Stimulated activated CD8-positive, alpha-beta memory T cell treated with anti-CD3 and anti-CD28 coated beads, Interleukin-4, amount 100 ng/mL, for 1 hour (primary cell): ENCODE results near the gene ONECUT1.

Experiments used
- DNase-seq, 2 donors: peaks; one replicate each; pipeline ENCODE4 v3.0.0-alpha.2; 2020; ENCODE audit warnings: low read depth in 2 of 2, low spot score in 1 of 2

Gene ONECUT1

DNA sequence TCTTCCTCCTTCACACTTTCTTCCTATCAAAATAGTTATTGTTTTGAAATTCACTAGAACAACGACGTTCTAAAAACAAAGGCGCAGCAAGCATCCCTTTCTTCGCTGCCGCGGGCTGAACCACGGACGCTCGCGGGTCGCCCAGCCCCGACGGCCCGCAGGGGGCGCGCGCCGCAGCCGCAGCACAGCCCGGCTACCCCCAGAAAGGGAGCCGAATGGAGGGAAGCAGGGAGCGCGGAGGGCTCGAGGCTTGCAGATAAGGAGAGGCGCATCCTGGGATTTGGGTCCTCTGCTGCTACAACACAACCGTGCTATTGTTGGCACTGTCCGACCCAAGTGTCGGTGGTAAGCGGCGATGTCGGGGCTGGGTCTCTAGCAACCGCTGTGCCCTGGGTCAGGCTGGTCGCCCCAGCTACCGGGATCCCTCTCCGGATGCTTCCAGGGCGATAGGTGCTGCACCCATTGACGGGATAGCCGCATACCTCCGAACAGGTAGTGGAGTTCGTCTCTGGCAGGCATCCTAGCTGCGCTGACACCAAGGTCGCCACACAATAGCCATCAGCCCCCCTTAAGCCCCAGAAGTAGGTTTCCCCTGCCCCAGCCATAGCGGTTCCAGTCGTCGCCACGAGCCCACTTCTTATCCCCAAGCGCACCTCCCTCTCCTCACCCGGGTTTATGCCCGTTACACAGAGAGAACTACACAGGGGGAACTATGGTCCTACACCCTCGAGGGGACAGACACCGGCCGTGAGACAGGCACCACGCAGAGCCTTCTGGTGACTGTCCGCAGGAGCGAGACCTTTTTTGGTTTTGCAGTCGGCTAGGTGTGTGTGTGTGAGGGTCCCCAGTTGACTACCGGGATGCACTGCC is 6.0 kb downstream of the ONECUT1 start:
- DNase-seq, result no peak

GRCh38 chr15:52783191-52783829 is 6.8 kb downstream of the ONECUT1 start:
- no peak for DNase-seq

DNA sequence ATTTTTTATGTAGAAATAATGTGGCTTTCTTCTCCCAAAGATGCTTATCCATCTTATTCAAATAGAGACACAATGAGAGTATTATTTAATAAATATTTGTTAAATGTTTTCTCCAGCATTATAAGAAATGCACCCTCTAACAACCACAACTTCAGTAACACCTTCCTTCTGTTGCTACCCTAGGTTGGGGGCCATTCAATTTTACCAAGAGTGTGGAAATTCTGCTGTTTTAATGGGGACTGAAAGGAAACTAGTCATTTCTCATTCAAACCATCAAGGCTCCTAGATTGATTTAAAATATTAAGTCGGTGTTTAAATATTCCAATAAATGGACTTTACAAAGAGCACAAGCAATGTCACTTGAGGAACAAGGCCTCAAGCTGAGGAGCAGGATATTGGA is 7.6 kb downstream of the ONECUT1 start:
- no peak for DNase-seq

DNA sequence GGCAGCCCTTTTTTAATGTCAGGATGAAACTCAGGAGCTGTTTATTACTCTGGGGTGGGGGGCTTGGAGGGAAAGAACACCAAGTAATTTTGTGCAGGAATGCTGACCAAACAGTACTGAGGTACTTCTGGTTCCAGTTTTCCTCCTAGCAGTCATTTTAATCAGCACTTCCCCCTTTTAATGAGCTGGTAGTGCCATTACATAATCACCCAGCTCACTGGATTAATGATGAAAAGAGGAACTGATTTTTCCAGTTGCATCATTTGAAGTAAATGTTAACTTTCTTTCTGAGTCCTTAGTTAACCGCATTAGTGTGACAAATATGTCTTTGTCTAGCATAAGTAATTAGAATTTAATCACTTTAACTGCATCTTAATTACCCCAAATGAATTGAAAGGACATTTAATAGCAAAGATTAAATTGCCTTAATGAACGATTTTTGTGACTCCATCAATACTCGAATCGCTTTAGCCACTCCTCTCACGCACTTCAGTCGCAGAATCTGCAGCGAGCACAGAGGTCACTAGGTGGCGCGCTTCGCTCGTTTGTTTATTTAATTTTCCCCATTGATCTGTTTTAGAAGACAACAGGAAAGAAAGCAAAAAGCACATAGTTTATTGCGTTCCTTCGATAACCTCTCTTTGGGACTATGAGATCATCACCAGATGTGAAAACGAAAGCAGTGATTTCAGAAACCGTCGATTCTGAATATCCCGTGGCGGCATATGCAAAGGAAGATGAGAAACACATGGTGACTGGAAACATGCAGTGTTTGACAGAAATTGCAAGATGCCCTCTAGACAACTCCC is 9.8 kb downstream of the ONECUT1 start:
- peak in 1 of 2 donors; percentile 21 for DNase-seq

- DNase-seq, result no peak
Observed at GRCh38 chr15:52778457-52778856, 11.7 kb downstream of the ONECUT1 start.

DNA sequence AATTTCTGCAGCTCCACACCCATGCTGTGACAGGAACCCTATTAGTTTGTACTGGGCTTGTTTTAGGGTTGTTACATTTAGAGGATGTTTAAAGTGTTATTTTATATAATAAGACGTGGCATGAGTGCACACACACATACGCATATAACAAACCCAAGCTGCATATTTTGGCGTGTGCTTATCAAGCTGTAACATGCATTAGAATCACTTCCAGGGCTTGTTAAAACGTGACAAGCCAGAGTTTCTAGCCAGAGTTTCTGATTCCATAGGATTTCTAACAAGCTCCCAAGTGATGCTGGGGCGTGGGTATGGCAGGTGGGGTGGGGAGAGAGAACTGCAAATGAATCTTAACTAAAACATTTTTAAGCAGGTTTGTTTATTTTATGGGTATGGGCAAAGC is 17.4 kb downstream of the ONECUT1 start:
- no peak for DNase-seq

DNA sequence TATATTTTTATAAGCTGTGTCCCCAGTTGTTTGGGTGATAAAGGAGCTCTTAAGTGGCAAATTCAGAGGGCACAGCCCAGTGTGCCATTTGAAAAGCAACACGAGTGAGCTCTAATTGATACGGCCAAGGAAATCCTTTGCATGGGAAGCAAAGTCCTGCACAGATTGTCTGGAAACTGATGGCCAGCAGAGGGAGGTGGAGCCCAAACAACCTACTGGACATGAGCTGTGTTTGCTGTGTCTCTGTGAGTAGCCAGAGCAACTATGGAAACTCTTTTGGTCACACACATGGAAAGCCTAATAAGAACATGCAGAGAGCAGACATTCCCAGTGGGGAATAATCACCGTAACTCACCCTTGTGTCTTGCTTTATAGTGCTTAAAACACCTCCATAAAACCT is 24.4 kb downstream of the ONECUT1 start:
- DNase-seq, result no peak

DNA sequence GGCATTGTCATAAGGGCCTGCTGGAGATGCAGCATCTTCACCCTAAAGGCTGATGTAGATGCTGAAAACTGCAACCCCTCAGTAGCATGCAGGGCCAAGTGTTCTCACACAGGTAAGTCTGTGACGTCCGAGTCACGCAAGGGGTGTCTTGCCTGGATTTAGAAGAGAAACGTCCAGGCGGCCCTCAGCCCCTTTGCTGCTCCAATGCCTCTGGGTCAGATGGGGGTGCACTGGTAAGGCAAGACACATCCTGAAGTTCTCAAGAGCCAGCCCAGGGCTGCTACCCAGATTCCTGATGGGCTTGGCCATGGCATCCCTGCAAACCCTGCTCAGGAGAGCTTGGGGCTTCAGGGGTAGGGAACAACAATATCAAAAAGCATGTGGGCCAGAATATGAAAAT is 25.4 kb downstream of the ONECUT1 start:
- DNase-seq, result no peak

GRCh38 chr15:52762621-52763020 is 27.5 kb downstream of the ONECUT1 start:
- DNase-seq, result no peak

GRCh38 chr15:52760562-52760961 is 29.6 kb downstream of the ONECUT1 start:
- no peak for DNase-seq

DNA sequence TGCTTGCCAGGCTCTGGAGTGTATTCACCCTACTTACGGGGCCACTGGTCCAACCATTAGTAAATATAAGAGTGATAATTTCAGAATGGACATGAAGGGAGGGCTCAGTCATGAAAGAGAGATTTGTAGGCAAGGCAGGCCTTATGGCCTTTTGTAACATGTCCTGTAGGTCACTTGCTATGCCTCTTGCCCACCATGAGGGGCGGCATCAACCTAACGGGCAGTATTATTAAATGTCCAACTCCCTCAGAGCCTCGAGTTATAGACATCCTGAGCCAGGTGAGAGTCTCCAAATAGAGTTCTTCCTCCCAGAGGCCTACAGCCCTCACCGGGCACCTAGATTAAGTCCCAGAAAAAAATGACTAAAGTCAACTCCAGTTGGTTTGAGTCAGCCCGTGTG is 30.2 kb downstream of the ONECUT1 start:
- no peak for DNase-seq

GRCh38 chr15:52757496-52757895 is 32.6 kb downstream of the ONECUT1 start:
- DNase-seq, result no peak

DNA sequence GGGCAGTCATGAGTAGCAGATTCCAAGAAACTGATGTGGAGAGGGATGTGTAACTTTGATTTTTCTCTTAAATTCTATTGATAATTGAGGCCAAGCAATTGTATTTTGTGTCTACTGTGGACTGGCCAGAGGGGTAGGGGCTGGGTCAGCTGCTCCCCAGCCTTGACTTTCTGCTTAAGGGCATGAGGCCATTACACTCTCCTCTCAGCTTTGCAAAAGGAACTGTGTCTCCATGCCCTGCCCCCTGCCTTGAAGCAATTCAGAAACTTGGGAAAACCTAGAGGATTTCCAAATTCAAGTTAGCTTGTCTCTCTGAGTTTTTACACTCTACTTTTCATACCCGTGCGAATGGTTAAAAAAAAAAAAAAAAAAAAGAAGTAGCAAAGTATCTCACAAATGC is 38.6 kb downstream of the ONECUT1 start:
- DNase-seq, result no peak

GRCh38 chr15:52749258-52749657 is 40.9 kb downstream of the ONECUT1 start:
- DNase-seq, result no peak

DNA sequence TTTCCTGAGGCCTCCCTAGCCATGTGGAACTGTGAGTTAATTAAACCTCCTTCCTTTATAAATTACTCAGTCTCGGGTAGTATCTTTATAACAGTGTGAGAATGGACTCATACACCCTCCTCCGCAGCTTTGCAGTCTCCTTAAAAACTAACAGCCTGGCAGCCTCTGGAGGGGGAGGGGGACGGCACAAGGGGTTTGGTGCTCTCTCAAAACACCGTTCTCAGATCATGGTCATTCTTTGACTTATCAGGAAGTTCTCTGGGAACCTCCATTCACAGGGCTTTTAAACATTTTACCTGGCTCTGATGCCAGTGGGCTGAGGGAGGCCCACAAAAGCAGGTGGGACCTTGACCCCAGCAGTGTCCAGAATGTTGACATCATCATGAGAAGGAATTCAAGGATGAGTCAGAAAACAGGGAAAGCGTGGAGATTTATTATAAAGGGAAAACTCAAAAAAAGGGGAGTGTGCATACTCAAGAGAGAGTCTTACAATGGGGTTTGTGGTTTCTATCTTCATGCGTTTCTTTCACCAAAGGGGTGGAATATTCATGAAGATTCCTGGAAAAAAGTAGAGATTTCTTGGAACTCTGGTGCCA is 43.9 kb downstream of the ONECUT1 start:
- no peak for DNase-seq

GRCh38 chr15:52745326-52746161 is 44.6 kb downstream of the ONECUT1 start:
- DNase-seq, result no peak

DNA sequence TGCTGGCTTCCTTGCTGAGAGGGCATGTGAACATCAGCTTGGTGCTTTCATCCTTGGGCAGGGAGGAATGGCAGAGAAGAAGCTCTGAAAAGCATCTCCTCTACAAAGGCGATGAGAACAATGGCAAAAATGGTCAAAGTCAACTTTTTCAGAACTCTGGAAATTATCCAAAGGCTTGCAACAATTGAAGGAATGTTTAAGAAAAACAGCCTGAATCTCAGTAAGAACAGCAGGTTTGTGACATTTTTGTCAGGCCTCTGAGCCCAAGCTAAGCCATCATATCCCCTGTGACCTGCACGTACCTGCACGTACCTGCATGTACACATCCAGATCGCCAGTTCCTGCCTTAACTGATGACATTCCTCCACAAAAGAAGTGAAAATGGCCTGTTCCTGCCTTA is 51.8 kb downstream of the ONECUT1 start:
- no peak for DNase-seq

- DNase-seq, result no peak
Observed at GRCh38 chr15:52737720-52738119, 52.4 kb downstream of the ONECUT1 start.

DNA sequence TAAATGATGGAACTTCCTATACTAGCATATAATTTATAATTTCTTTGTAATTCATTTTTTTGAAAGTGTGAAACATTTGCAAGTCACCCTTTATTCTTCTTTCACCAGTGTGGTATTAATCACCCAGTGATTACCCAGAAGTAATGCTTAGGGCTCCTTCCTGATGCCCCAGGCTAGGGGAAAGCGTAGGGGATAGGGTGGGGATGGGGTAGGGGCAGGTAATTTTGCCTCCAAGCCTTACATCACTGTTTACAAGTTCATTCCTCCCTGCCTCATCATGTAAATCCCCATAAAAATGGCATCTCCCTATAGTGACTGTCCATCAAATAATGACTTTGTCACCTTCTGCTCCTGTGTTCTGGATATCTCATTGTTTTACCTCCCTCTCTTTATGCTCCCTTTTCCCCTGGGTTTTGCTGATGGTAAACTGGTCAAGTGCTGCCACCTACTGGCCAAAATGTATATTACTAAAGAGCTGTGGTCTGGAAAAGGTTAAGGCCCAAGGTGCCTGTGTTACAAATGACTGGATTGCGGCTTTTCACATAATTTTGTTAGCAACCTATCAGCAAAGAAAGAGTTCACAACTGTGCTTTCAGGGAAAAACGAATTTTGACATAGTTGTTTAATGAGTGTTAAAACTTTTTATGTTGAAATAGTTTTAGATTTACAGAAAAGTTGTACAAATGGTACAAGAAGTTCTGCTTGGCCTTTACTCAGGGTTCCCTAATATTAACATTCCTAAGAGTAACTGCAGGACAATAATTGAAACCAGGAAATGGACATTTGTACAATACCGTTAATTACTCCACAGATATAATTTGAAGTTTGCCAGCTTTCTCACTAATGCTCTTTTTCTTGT is 54.7 kb downstream of the ONECUT1 start:
- peak; percentile 26 to 36 for DNase-seq

DNA sequence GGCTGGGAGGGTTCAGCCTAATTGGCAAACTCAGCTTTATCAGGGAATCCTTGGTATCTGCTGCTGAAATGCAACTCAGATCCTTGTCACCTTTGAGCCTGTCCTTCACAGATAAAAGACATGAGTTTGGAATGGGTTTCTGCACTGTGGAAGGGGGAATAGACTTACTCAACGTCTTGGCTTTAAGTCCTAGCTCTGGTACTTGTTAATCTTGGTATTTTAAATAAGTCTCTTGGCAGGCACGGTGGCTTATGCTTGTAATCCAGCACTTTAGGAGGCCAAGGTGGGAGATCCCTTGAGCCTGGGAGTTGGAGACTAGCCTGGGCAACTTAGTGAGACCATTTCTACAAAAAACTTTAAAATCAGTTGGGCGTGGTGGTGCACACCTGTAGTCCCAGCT is 55.8 kb downstream of the ONECUT1 start:
- no peak for DNase-seq
